ENCODE data around the gene OXT. TPM values are rescaled to one million over a fixed set of nuclear protein-coding genes. Genes with fewer than 3 reads are reported as not detected.

The OXT gene
- total RNA-seq, 2 experiments from 2014 or later: 0.46 TPM; not detected in 1

- POLR2A ChIA-PET: no interaction called here
- CTCF ChIA-PET: interaction anchor here (1.7 kb wide), 1 partner anchor 10 kb away, joined by 5 read pairs; no protein-coding TSS in a partner anchor
These were observed 11.0 kb downstream of the OXT start for GRCh38 chr20:3082306-3082951.

- CTCF ChIA-PET: interaction anchor here (1.7 kb wide), 1 partner anchor 10 kb away, joined by 5 read pairs; no protein-coding TSS in a partner anchor
- POLR2A ChIA-PET: no interaction called here
These were observed 11.8 kb downstream of the OXT start for GRCh38 chr20:3082955-3083952.

- CTCF ChIA-PET: interaction anchor here (1.7 kb wide), 1 partner anchor 8 kb away, joined by 5 read pairs; no protein-coding TSS in a partner anchor
- POLR2A ChIA-PET: no interaction called here
These were observed 13.0 kb downstream of the OXT start, which contains the start of gene AVP for GRCh38 chr20:3084283-3084985. TSS of gene AVP (minus strand) at chr20:3084724. CDS start at chr20:3084674, 50 bp downstream.

- CTCF ChIA-PET: no interaction called here
- POLR2A ChIA-PET: no interaction called here
These were observed 13.6 kb downstream of the OXT start for GRCh38 chr20:3084986-3085360.

- ChIA-PET POLR2A (no interaction called here), CTCF (no interaction called here)
These were observed 14.2 kb downstream of the OXT start for GRCh38 chr20:3085571-3086072.

GRCh38 chr20:3088031-3088430 is 16.6 kb downstream of the OXT start:
- ChIA-PET CTCF (no interaction called here), POLR2A (no interaction called here)

GRCh38 chr20:3090565-3090964 is 19.1 kb downstream of the OXT start:
- POLR2A ChIA-PET: no interaction called here
- CTCF ChIA-PET: interaction anchor here (0.6 to 0.7 kb wide), 2 partner anchors 165 to 569 kb away, joined by 3 read pairs; no protein-coding TSS in a partner anchor

GRCh38 chr20:3092611-3093379 is 21.4 kb downstream of the OXT start:
- ChIA-PET CTCF (interaction anchor here (0.6 to 1.9 kb wide), 7 partner anchors 9 to 249 kb away, joined by 3 to 6 read pairs (median 4); partner anchors contain the start of gene OXT), POLR2A (interaction anchor here (0.7 to 1.0 kb wide), 2 partner anchors 9 to 24 kb away, joined by 3 to 4 read pairs; no protein-coding TSS in a partner anchor)

- ChIA-PET CTCF (interaction anchor here (1.4 to 1.9 kb wide), 2 partner anchors 10 to 21 kb away, joined by 3 to 5 read pairs; no protein-coding TSS in a partner anchor), POLR2A (interaction anchor here (0.5 to 0.6 kb wide), 2 partner anchors 235 to 407 kb away, joined by 3 to 4 read pairs; no protein-coding TSS in a partner anchor)
These were observed 22.5 kb downstream of the OXT start for GRCh38 chr20:3093861-3094361.

- ChIA-PET CTCF (interaction anchor here (0.7 kb wide), 1 partner anchor 41 kb away, joined by 4 read pairs; no protein-coding TSS in a partner anchor), POLR2A (interaction anchor here (0.5 kb wide), 1 partner anchor 15 kb away, joined by 4 read pairs; no protein-coding TSS in a partner anchor)
These were observed 23.6 kb downstream of the OXT start for GRCh38 chr20:3094848-3095629.

- ChIA-PET CTCF (interaction anchor here (1.4 kb wide), 1 partner anchor 15 kb away, joined by 3 read pairs; no protein-coding TSS in a partner anchor), POLR2A (no interaction called here)
These were observed 29.1 kb downstream of the OXT start for GRCh38 chr20:3100480-3100879.

- ChIA-PET CTCF (interaction anchor here (1.0 to 1.1 kb wide), 3 partner anchors 13 to 32 kb away, joined by 3 to 4 read pairs (median 3); no protein-coding TSS in a partner anchor), POLR2A (no interaction called here)
These were observed 29.8 kb downstream of the OXT start for GRCh38 chr20:3101251-3101650.

- CTCF ChIA-PET: interaction anchor here (1.0 to 1.1 kb wide), 4 partner anchors 12 to 37 kb away, joined by 3 to 4 read pairs (median 3); no protein-coding TSS in a partner anchor
- POLR2A ChIA-PET: interaction anchor here (0.6 to 1.1 kb wide), 2 partner anchors 10 to 25 kb away, joined by 4 to 5 read pairs; no protein-coding TSS in a partner anchor
These were observed 30.5 kb downstream of the OXT start for GRCh38 chr20:3101737-3102574.

- ChIA-PET CTCF (interaction anchor here (1.0 kb wide), 1 partner anchor 38 kb away, joined by 3 read pairs; no protein-coding TSS in a partner anchor), POLR2A (interaction anchor here (0.6 to 1.1 kb wide), 2 partner anchors 11 to 26 kb away, joined by 4 to 5 read pairs; no protein-coding TSS in a partner anchor)
These were observed 31.4 kb downstream of the OXT start for GRCh38 chr20:3102575-3103368.

- CTCF ChIA-PET: interaction anchor here (1.4 kb wide), 1 partner anchor 10 kb away, joined by 4 read pairs; no protein-coding TSS in a partner anchor
- POLR2A ChIA-PET: no interaction called here
These were observed 32.1 kb downstream of the OXT start for GRCh38 chr20:3103369-3104032.
